Panc1 (cell line): Measurements from ENCODE around the gene GAPDH.

ENCODE experiments used
- CTCF ChIP-seq: fragments of 450-650 bp; IDR thresholded peaks from 2 replicates; pipeline ENCODE4 v1.5.1; 2017; ENCODE audit warnings: mild to moderate bottlenecking
- POLR2AphosphoS5 ChIP-seq: IDR thresholded peaks from 2 replicates; pipeline ENCODE4 v1.6.1; 2012; ENCODE audit warnings: mild to moderate bottlenecking, low read depth, low read length, moderate library complexity
- REST ChIP-seq, 2 experiments: IDR thresholded peaks; 2 replicates each; pipeline ENCODE4 v1.6.1; 2011 to 2012; ENCODE audit warnings: low read depth in 2 of 2, control low read depth in 1 of 2, low read length in 1 of 2, mild to moderate bottlenecking in 1 of 2, moderate library complexity in 1 of 2; ENCODE audit not compliant: insufficient read depth in 1 of 2
- SIN3A ChIP-seq: IDR thresholded peaks from 2 replicates; pipeline ENCODE4 v1.6.1; 2012; ENCODE audit warnings: low read depth, mild to moderate bottlenecking, low read length, moderate library complexity, borderline replicate concordance; ENCODE audit not compliant: insufficient read depth
- TCF7L2 ChIP-seq: IDR thresholded peaks from 2 replicates; pipeline ENCODE4 v1.6.1; 2011; ENCODE audit warnings: mild to moderate bottlenecking, low read depth, low read length, inconsistent platforms

GRCh38 chr12:6551496-6552139 lies 17.3 kb downstream of the GAPDH start:
- no peak for TF ChIP-seq CTCF
- TF ChIP-seq TCF7L2, result no peak
- TF ChIP-seq POLR2AphosphoS5, result no peak
- TF ChIP-seq REST (IDR thresholded peaks at IDR 0.05; ENCODE audit: insufficient read depth in 1 of 2, low read depth in 2 of 2, low read length in 1 of 2), result no peak
- no peak for TF ChIP-seq SIN3A
